Caco-2 (cell line): ENCODE results near the gene WDR1. TPM values are rescaled to one million over a fixed set of nuclear protein-coding genes. Genes with fewer than 3 reads are reported as not detected.

Experiments
- BruUV-seq: library from RNA; stranded (reverse); fragments of 400-500 nt; replicated peaks from 2 replicates; lab custom pipeline; 2021; lab: Mats Ljungman, UMichigan
- CTCF ChIA-PET: fragments of 300-600 bp; sonication (Branson Sonifier 250); formaldehyde crosslinking; loops from one replicate; lab custom pipeline; 2022; ENCODE audit warnings: antibody characterized with exemption; lab: Charles Lee
- POLR2A ChIA-PET: fragments of 300-600 bp; sonication (Branson Sonifier 250); formaldehyde crosslinking; loops from one replicate; lab custom pipeline; 2022; ENCODE audit warnings: antibody characterized with exemption; lab: Charles Lee
- DNase-seq, 2 experiments: peaks; one replicate each; pipeline versions ENCODE4 v3.0.0 to v3.0.0-alpha.2; 2020 to 2022
- H3K27me3 ChIP-seq: replicated peaks from 2 replicates; pipeline ENCODE4 v1.6.0; 2011; ENCODE audit warnings: low read length; ENCODE audit not compliant: control insufficient read depth, insufficient read depth
- H3K36me3 ChIP-seq: 2 replicates; pipeline ENCODE4 v1.5.1; 2011; ENCODE audit warnings: low read length; ENCODE audit not compliant: control insufficient read depth, insufficient read depth
- H3K4me1 ChIP-seq: fragments of 250-450 bp; sonication (Bioruptor Pico); 2 replicates; pipeline ENCODE4 v1.5.1; 2020; ENCODE audit warnings: mild to moderate bottlenecking
- H3K4me3 ChIP-seq: 2 replicates; pipeline ENCODE4 v1.5.1; 2011; ENCODE audit warnings: low read depth, mild to moderate bottlenecking, control low read depth, low read length
- H3K9me3 ChIP-seq: fragments of 250-450 bp; sonication (Bioruptor Pico); 2 replicates; pipeline ENCODE4 v1.5.1; 2020; ENCODE audit warnings: mild to moderate bottlenecking, moderate library complexity
- H3K27ac Mint-ChIP-seq: one replicate; pipeline ENCODE4 v1.8.0; 2022; ENCODE audit warnings: mixed read lengths; ENCODE audit not compliant: unreplicated experiment
- H3K27me3 Mint-ChIP-seq: one replicate; pipeline ENCODE4 v1.8.0; 2022; ENCODE audit warnings: mixed read lengths; ENCODE audit not compliant: insufficient read depth, unreplicated experiment
- H3K36me3 Mint-ChIP-seq: one replicate; pipeline ENCODE4 v1.8.0; 2022; ENCODE audit warnings: mild to moderate bottlenecking, mixed read lengths; ENCODE audit not compliant: insufficient read depth, unreplicated experiment
- H3K4me1 Mint-ChIP-seq: one replicate; pipeline ENCODE4 v1.8.0; 2022; ENCODE audit warnings: low read depth, mixed read lengths; ENCODE audit not compliant: unreplicated experiment
- H3K4me3 Mint-ChIP-seq: one replicate; pipeline ENCODE4 v1.8.0; 2022; ENCODE audit warnings: mild to moderate bottlenecking, moderate library complexity, mixed read lengths; ENCODE audit not compliant: unreplicated experiment
- H3K9me3 Mint-ChIP-seq: one replicate; pipeline ENCODE4 v1.8.0; 2022; ENCODE audit warnings: mixed read lengths; ENCODE audit not compliant: unreplicated experiment
- CTCF ChIP-seq, 2 experiments: fragments of 200-600 bp in 1 of 2; IDR thresholded peaks; 1 replicate in 1 of 2; 2 replicates in 1 of 2; pipeline versions ENCODE4 v1.5.1 to v1.8.0; 2011 to 2022; ENCODE audit warnings: antibody characterized with exemption in 1 of 2, control low read depth in 1 of 2, inconsistent platforms in 1 of 2, low read depth in 1 of 2, low read length in 1 of 2, mild to moderate bottlenecking in 1 of 2, moderate library complexity in 1 of 2; ENCODE audit not compliant: insufficient read depth in 1 of 2, severe bottlenecking in 1 of 2, unreplicated experiment in 1 of 2
- intact Hi-C: fragments of 100-400 bp; cut with micrococcal nuclease; formaldehyde crosslinking; loops from one replicate; pipeline ENCODE4 v1.10.0; 2022; ENCODE audit not compliant: unreplicated experiment
- total RNA-seq: library from RNA; stranded (reverse); gene quantifications from 2 replicates; pipeline ENCODE4 v1.2.3, GENCODE V29; 2022

WDR1 gene
- total RNA-seq, 1 experiment from 2014 or later, result 250 TPM

DNA sequence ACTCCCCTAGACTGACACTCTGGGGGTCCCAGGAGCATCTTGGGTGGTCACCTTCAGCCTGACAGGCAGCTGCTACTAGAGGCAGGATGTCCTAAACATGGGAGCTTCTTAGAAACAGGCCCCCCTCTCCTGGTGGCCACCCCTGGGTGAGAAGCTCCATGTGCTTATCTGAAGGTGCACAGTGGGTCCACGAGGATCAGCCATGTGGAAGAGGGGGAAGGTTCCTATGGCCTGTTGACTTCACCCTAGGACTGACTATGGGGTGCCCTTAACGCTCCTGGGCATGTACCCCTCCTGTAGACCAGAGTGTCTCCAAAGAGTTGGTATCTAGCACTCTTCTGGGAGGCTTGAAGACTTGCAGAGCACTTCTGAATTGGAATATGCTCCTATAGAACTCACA, 22.9 kb upstream of the WDR1 start:
- BruUV-seq, result no TSS peak
- no peaks in the 10 kb centered on the region for H3K27me3 ChIP-seq
- H3K4me3 ChIP-seq, result no peak overlapping the region
- no peaks in the 10 kb centered on the region for H3K9me3 Mint-ChIP-seq
- no peaks in the 10 kb centered on the region for H3K4me1 ChIP-seq
- no peaks in the 10 kb centered on the region for H3K4me1 Mint-ChIP-seq
- no peak overlapping the region for H3K4me3 Mint-ChIP-seq
- no peaks in the 10 kb centered on the region for H3K36me3 Mint-ChIP-seq
- H3K36me3 ChIP-seq, result no peaks in the 10 kb centered on the region
- H3K27me3 Mint-ChIP-seq, result peaks cover 8% of the 10 kb centered on the region
- no peaks in the 10 kb centered on the region for H3K9me3 ChIP-seq
- intact Hi-C loops, result no loop called here
- TF ChIP-seq CTCF (IDR thresholded peaks at IDR 0.05; ENCODE audit: insufficient read depth in 1 of 2, low read depth in 1 of 2, low read length in 1 of 2, severe bottlenecking in 1 of 2, unreplicated experiment in 1 of 2), result no peak
- ChIA-PET CTCF (no interaction called here), POLR2A (no interaction called here)
- no peak overlapping the region for H3K27ac Mint-ChIP-seq
- no peak for DNase-seq

DNA sequence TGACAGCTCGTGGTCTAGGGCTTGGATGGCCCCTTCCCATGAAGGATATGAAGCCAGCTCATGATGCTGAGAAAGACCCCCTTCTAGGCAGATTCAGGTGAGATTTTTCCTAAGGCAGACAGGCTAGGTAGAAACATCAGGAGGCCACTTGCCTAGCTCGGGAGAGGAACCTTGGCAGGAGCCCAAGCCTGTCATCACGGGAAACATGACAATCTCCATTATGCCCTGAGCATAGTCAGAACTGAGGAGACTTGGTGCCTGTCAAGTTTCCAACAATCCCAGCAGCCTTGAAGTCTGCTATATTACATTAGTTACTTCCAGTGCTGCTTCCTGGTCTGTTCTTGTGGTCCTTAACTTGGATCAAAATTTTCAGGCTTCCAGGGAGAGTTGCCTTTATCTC, 18.7 kb upstream of the WDR1 start:
- Mint-ChIP-seq H3K27me3 (peaks cover 2% of the 10 kb centered on the region), H3K9me3 (no peaks in the 10 kb centered on the region), H3K4me1 (no peaks in the 10 kb centered on the region), H3K27ac (no peak overlapping the region), H3K36me3 (no peaks in the 10 kb centered on the region), H3K4me3 (no peak overlapping the region)
- no peak for TF ChIP-seq CTCF (IDR thresholded peaks at IDR 0.05; ENCODE audit: insufficient read depth in 1 of 2, low read depth in 1 of 2, low read length in 1 of 2, severe bottlenecking in 1 of 2, unreplicated experiment in 1 of 2)
- H3K9me3 ChIP-seq, result no peaks in the 10 kb centered on the region
- intact Hi-C loops, result no loop called here
- BruUV-seq, result no TSS peak
- no peaks in the 10 kb centered on the region for H3K36me3 ChIP-seq
- POLR2A ChIA-PET, result no interaction called here
- DNase-seq, result no peak
- H3K4me3 ChIP-seq, result no peak overlapping the region
- CTCF ChIA-PET, result no interaction called here
- H3K4me1 ChIP-seq, result no peaks in the 10 kb centered on the region
- no peaks in the 10 kb centered on the region for H3K27me3 ChIP-seq

DNA sequence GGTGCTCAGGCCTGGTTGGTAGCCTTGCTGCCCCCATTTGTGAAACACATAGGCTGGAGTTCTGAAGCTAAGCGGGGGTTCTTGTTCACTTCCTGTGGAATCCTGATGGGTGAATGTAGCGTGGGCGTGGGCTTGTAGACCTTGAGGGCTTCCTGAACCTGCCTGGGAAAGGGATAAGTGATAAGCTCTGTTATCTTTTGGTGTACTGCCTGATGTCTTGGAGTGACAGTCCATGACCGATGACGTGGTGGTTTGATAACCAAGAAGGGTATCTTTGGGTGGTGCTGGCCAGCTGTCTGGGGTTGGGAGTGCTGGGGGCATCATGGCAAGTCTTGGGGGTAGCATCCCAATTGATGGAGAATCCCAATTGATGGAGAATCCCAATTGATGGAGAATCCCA, 17.5 kb upstream of the WDR1 start:
- ChIA-PET CTCF (no interaction called here), POLR2A (no interaction called here)
- Mint-ChIP-seq H3K4me3 (no peak overlapping the region), H3K27me3 (peaks cover 2% of the 10 kb centered on the region), H3K4me1 (no peaks in the 10 kb centered on the region), H3K36me3 (no peaks in the 10 kb centered on the region), H3K9me3 (no peaks in the 10 kb centered on the region), H3K27ac (no peak overlapping the region)
- H3K27me3 ChIP-seq, result no peaks in the 10 kb centered on the region
- intact Hi-C loops, result no loop called here
- no peak for DNase-seq
- no TSS peak for BruUV-seq
- no peak overlapping the region for H3K4me3 ChIP-seq
- H3K9me3 ChIP-seq, result no peaks in the 10 kb centered on the region
- no peak for TF ChIP-seq CTCF (IDR thresholded peaks at IDR 0.05; ENCODE audit: insufficient read depth in 1 of 2, low read depth in 1 of 2, low read length in 1 of 2, severe bottlenecking in 1 of 2, unreplicated experiment in 1 of 2)
- H3K4me1 ChIP-seq, result no peaks in the 10 kb centered on the region
- H3K36me3 ChIP-seq, result no peaks in the 10 kb centered on the region
